Type B pancreatic cell (in vitro differentiated cells): ENCODE measurements around the gene DLX2. TPM values are rescaled to one million over a fixed set of nuclear protein-coding genes. Genes with fewer than 3 reads are reported as not detected.

ENCODE experiments used
- DNase-seq: peaks from one replicate; pipeline ENCODE4 v3.0.0; 2021; ENCODE audit warnings: mixed read lengths; ENCODE audit not compliant: unreplicated experiment; ENCODE audit errors: extremely low spot score
- H3K27ac Mint-ChIP-seq: 2 replicates; pipeline ENCODE4 v1.8.0; 2021; ENCODE audit warnings: mild to moderate bottlenecking, mixed read lengths
- H3K27me3 Mint-ChIP-seq: 2 replicates; pipeline ENCODE4 v1.8.0; 2021; ENCODE audit warnings: mixed read lengths
- H3K36me3 Mint-ChIP-seq: 2 replicates; pipeline ENCODE4 v1.8.0; 2021; ENCODE audit warnings: mixed read lengths
- H3K4me1 Mint-ChIP-seq: one replicate; pipeline ENCODE4 v1.8.0; 2021; ENCODE audit warnings: mixed read lengths; ENCODE audit not compliant: unreplicated experiment
- H3K4me3 Mint-ChIP-seq: 2 replicates; pipeline ENCODE4 v1.8.0; 2021; ENCODE audit warnings: mild to moderate bottlenecking, mixed read lengths
- H3K9me3 Mint-ChIP-seq: 2 replicates; pipeline ENCODE4 v1.8.0; 2021; ENCODE audit warnings: mixed read lengths
- CTCF ChIP-seq: fragments of 200-600 bp; sonication (generic); conservative IDR thresholded peaks from 2 replicates; pipeline ENCODE4 v1.5.0; 2021; ENCODE audit warnings: antibody characterized with exemption, mild to moderate bottlenecking
- total RNA-seq: library from RNA; stranded (reverse); gene quantifications from 2 replicates; pipeline ENCODE4 v1.2.1, GENCODE V29; 2021; ENCODE audit warnings: low replicate concordance

Gene DLX2
- total RNA-seq, 1 donor from 2014 or later = 6.9 TPM

GRCh38 chr2:172093416-172094293, 9.0 kb downstream of the DLX2 start:
- TF ChIP-seq CTCF = no peak
- DNase-seq = no peak
- Mint-ChIP-seq H3K27ac (peak overlapping the region; percentile 22), H3K4me3 (peak overlapping the region; percentile 71), H3K36me3 (peaks cover 4% of the 10 kb centered on the region), H3K27me3 (peaks cover 90% of the 10 kb centered on the region), H3K9me3 (no peaks in the 10 kb centered on the region), H3K4me1 (peaks cover 16% of the 10 kb centered on the region)

GRCh38 chr2:172092716-172093415, 9.8 kb downstream of the DLX2 start:
- Mint-ChIP-seq H3K27me3 (peaks cover 92% of the 10 kb centered on the region), H3K27ac (peak overlapping the region; percentile 22), H3K4me1 (peaks cover 20% of the 10 kb centered on the region), H3K36me3 (peaks cover 2% of the 10 kb centered on the region), H3K4me3 (peak overlapping the region; percentile 71), H3K9me3 (no peaks in the 10 kb centered on the region)
- no peak for DNase-seq
- no peak for TF ChIP-seq CTCF

- H3K27ac Mint-ChIP-seq = no peak overlapping the region
- DNase-seq = no peak
- H3K36me3 Mint-ChIP-seq = peaks cover 3% of the 10 kb centered on the region
- no peak for TF ChIP-seq CTCF
- peaks cover 29% of the 10 kb centered on the region for H3K4me1 Mint-ChIP-seq
- H3K4me3 Mint-ChIP-seq = peak overlapping the region; percentile 62
- peaks cover 92% of the 10 kb centered on the region for H3K27me3 Mint-ChIP-seq
- H3K9me3 Mint-ChIP-seq = no peaks in the 10 kb centered on the region
Observed at GRCh38 chr2:172091761-172092566, 10.7 kb downstream of the DLX2 start.

GRCh38 chr2:172091000-172091641, 11.6 kb downstream of the DLX2 start:
- peaks cover 24% of the 10 kb centered on the region for H3K4me1 Mint-ChIP-seq
- H3K36me3 Mint-ChIP-seq = peaks cover 3% of the 10 kb centered on the region
- peak overlapping the region; percentile 31 for H3K4me3 Mint-ChIP-seq
- TF ChIP-seq CTCF = no peak
- peaks cover 95% of the 10 kb centered on the region for H3K27me3 Mint-ChIP-seq
- DNase-seq = no peak
- no peaks in the 10 kb centered on the region for H3K9me3 Mint-ChIP-seq
- H3K27ac Mint-ChIP-seq = no peak overlapping the region
